Ishikawa (cell line): ENCODE results near the gene MSX1.

Experiments
- CREB1 ChIP-seq: IDR thresholded peaks from 2 replicates; pipeline ENCODE4 v1.6.1; 2012; ENCODE audit warnings: low read depth
- EP300 ChIP-seq: IDR thresholded peaks from 2 replicates; pipeline ENCODE4 v1.6.1; 2012; ENCODE audit warnings: borderline replicate concordance
- FOXM1 ChIP-seq: IDR thresholded peaks from 2 replicates; pipeline ENCODE4 v1.6.1; 2012; ENCODE audit warnings: low read depth, borderline replicate concordance
- MAX ChIP-seq: IDR thresholded peaks from 2 replicates; pipeline ENCODE4 v1.6.1; 2012
- NFIC ChIP-seq: IDR thresholded peaks from 2 replicates; pipeline ENCODE4 v1.6.1; 2012
- TAF1 ChIP-seq: IDR thresholded peaks from 2 replicates; pipeline ENCODE4 v1.6.1; 2012; ENCODE audit warnings: low read depth, mild to moderate bottlenecking
- TEAD4 ChIP-seq: IDR thresholded peaks from 2 replicates; pipeline ENCODE4 v1.6.1; 2012
- USF1 ChIP-seq: IDR thresholded peaks from 2 replicates; pipeline ENCODE4 v1.6.1; 2012
- TF ChIP-seq, protein P1 (sequence below): IDR thresholded peaks from 2 replicates; pipeline ENCODE4 v1.6.1; 2012; ENCODE audit warnings: low read depth, mild to moderate bottlenecking

GRCh38 chr4:4824232-4824631 lies 35.2 kb upstream of the MSX1 start:
- TF ChIP-seq TEAD4 (no peak), NFIC (no peak), FOXM1 (no peak), MAX (no peak), EP300 (no peak), TAF1 (no peak), CREB1 (no peak), USF1 (no peak)
- TF ChIP-seq, protein P1, sequence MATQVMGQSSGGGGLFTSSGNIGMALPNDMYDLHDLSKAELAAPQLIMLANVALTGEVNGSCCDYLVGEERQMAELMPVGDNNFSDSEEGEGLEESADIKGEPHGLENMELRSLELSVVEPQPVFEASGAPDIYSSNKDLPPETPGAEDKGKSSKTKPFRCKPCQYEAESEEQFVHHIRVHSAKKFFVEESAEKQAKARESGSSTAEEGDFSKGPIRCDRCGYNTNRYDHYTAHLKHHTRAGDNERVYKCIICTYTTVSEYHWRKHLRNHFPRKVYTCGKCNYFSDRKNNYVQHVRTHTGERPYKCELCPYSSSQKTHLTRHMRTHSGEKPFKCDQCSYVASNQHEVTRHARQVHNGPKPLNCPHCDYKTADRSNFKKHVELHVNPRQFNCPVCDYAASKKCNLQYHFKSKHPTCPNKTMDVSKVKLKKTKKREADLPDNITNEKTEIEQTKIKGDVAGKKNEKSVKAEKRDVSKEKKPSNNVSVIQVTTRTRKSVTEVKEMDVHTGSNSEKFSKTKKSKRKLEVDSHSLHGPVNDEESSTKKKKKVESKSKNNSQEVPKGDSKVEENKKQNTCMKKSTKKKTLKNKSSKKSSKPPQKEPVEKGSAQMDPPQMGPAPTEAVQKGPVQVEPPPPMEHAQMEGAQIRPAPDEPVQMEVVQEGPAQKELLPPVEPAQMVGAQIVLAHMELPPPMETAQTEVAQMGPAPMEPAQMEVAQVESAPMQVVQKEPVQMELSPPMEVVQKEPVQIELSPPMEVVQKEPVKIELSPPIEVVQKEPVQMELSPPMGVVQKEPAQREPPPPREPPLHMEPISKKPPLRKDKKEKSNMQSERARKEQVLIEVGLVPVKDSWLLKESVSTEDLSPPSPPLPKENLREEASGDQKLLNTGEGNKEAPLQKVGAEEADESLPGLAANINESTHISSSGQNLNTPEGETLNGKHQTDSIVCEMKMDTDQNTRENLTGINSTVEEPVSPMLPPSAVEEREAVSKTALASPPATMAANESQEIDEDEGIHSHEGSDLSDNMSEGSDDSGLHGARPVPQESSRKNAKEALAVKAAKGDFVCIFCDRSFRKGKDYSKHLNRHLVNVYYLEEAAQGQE: no peak
